Neuronal stem cell (in vitro differentiated cells): ENCODE measurements around the gene RAB11FIP5.
A peak's percentile ranks its signal among the peaks of the same experiment; 100 is the strongest.
"Not testable (repeated sequence)": the region's sequence is repeated elsewhere in the genome, so short reads cannot be mapped to it uniquely, and the experiment has no call there.

ENCODE experiments used
- DNase-seq: peaks from one replicate; pipeline ENCODE4 v3.0.0-alpha.2; 2013; ENCODE audit warnings: low spot score
- H2AFZ ChIP-seq: one replicate; pipeline ENCODE4 v1.6.1; 2013; ENCODE audit warnings: mild to moderate bottlenecking, low read length, inconsistent platforms
- H2AK5ac ChIP-seq: 2 replicates; pipeline ENCODE4 v1.6.1; 2013; ENCODE audit warnings: low read depth, mild to moderate bottlenecking, inconsistent platforms, low read length, moderate library complexity, mixed read lengths
- H2BK120ac ChIP-seq: 2 replicates; pipeline ENCODE4 v1.6.1; 2013; ENCODE audit warnings: low read depth, mild to moderate bottlenecking, inconsistent platforms, low read length, moderate library complexity, mixed read lengths
- H2BK12ac ChIP-seq: one replicate; pipeline ENCODE4 v1.6.1; 2013; ENCODE audit warnings: low read length, inconsistent platforms
- H2BK15ac ChIP-seq: 2 replicates; pipeline ENCODE4 v1.6.1; 2013; ENCODE audit warnings: mild to moderate bottlenecking, low read length, inconsistent platforms, mixed read lengths
- H2BK5ac ChIP-seq: one replicate; pipeline ENCODE4 v1.6.1; 2013; ENCODE audit warnings: inconsistent platforms, mild to moderate bottlenecking, low read length, moderate library complexity
- H3K14ac ChIP-seq: one replicate; pipeline ENCODE4 v1.6.1; 2013; ENCODE audit warnings: low read length, inconsistent platforms
- H3K18ac ChIP-seq: 2 replicates; pipeline ENCODE4 v1.6.1; 2013; ENCODE audit warnings: low read length, inconsistent platforms
- H3K23ac ChIP-seq: 2 replicates; pipeline ENCODE4 v1.6.1; 2013; ENCODE audit warnings: low read depth, mild to moderate bottlenecking, mixed read lengths, low read length, inconsistent platforms; ENCODE audit not compliant: poor library complexity
- H3K27ac ChIP-seq: replicated peaks from 3 replicates; pipeline ENCODE4 v1.5.1; 2013; ENCODE audit warnings: low read length, inconsistent platforms
- H3K27me3 ChIP-seq, 3 experiments: 2 replicates each; pipeline ENCODE4 v1.6.1; 2013; ENCODE audit warnings: low read length in 3 of 3, mild to moderate bottlenecking in 2 of 3, inconsistent platforms in 1 of 3, low read depth in 1 of 3, mixed read lengths in 1 of 3, moderate library complexity in 1 of 3; ENCODE audit not compliant: control insufficient read depth in 3 of 3, insufficient read depth in 3 of 3
- H3K36me3 ChIP-seq, 2 donors: replicated peaks in 1 of 2; 2 replicates each; pipeline ENCODE4 v1.6.1; 2013; ENCODE audit warnings: low read length in 2 of 2; ENCODE audit not compliant: control insufficient read depth in 2 of 2, insufficient read depth in 2 of 2
- H3K4ac ChIP-seq: 2 replicates; pipeline ENCODE4 v1.6.1; 2013; ENCODE audit warnings: inconsistent platforms, mild to moderate bottlenecking, low read length, moderate library complexity
- H3K4me1 ChIP-seq, 2 donors: 1 replicate in 1 of 2; 2 replicates in 1 of 2; pipeline ENCODE4 v1.6.1; 2013; ENCODE audit warnings: low read length in 2 of 2, low read depth in 1 of 2; ENCODE audit not compliant: control insufficient read depth in 2 of 2, insufficient read depth in 1 of 2
- H3K4me2 ChIP-seq: one replicate; pipeline ENCODE4 v1.6.1; 2013; ENCODE audit warnings: mild to moderate bottlenecking, low read length, inconsistent platforms; ENCODE audit not compliant: insufficient read depth, poor library complexity, severe bottlenecking
- H3K4me3 ChIP-seq, 2 donors: 2 replicates each; pipeline ENCODE4 v1.5.1; 2013; ENCODE audit warnings: low read length in 2 of 2, mild to moderate bottlenecking in 2 of 2, inconsistent platforms in 1 of 2, moderate library complexity in 1 of 2
- H3K79me1 ChIP-seq: one replicate; pipeline ENCODE4 v1.6.1; 2013; ENCODE audit warnings: low read depth, mild to moderate bottlenecking, inconsistent platforms, low read length, moderate library complexity
- H3K9ac ChIP-seq: one replicate; pipeline ENCODE4 v1.6.1; 2013; ENCODE audit warnings: mild to moderate bottlenecking, low read depth, low read length, inconsistent platforms; ENCODE audit not compliant: poor library complexity
- H3K9me3 ChIP-seq, 2 donors: replicated peaks in 1 of 2; 2 replicates each; pipeline versions ENCODE3 to v1.6.1; 2013; ENCODE audit warnings: low read length in 2 of 2, mild to moderate bottlenecking in 2 of 2, inconsistent platforms in 1 of 2, low read depth in 1 of 2, mixed read lengths in 1 of 2, moderate library complexity in 1 of 2; ENCODE audit not compliant: control insufficient read depth in 2 of 2, insufficient read depth in 1 of 2
- H4K8ac ChIP-seq: one replicate; pipeline ENCODE4 v1.6.1; 2013; ENCODE audit warnings: low read depth, mild to moderate bottlenecking, inconsistent platforms, low read length, moderate library complexity
- H4K91ac ChIP-seq: one replicate; pipeline ENCODE4 v1.6.1; 2013; ENCODE audit warnings: low read length, low read depth, mild to moderate bottlenecking, inconsistent platforms; ENCODE audit not compliant: poor library complexity
- WGBS, 2 donors: extraction: QIAGEN DNeasy Blood & Tissue Kit; methylation state at CpG; one replicate each; pipeline ENCODE4 v1.1.7; 2013; ENCODE audit warnings: missing lambda C conversion rate in 2 of 2, mixed read lengths in 1 of 2; ENCODE audit not compliant: insufficient read length in 2 of 2, insufficient replicate concordance in 1 of 2; ENCODE audit errors: extremely low coverage in 2 of 2; 5-methylcytosine and 5-hydroxymethylcytosine counted together

The RAB11FIP5 gene

GRCh38 chr2:73065070-73065469, 47.7 kb downstream of the RAB11FIP5 start:
- not testable (repeated sequence) for H3K79me1 ChIP-seq, H2BK12ac ChIP-seq, H3K9ac ChIP-seq, H3K23ac ChIP-seq, H3K27ac ChIP-seq, H2BK120ac ChIP-seq, H4K8ac ChIP-seq, H3K36me3 ChIP-seq, H3K4me2 ChIP-seq, DNase-seq, H2BK5ac ChIP-seq, H3K4ac ChIP-seq, H3K9me3 ChIP-seq, H3K14ac ChIP-seq, H2BK15ac ChIP-seq, H3K4me3 ChIP-seq, H2AK5ac ChIP-seq, H3K18ac ChIP-seq, H4K91ac ChIP-seq, H2AFZ ChIP-seq
- H3K27me3 ChIP-seq, result peaks cover 0 to 13% (median 0%) of the 10 kb centered on the region in 3 experiments
- H3K4me1 ChIP-seq, result peaks cover 9 to 17% of the 10 kb centered on the region in 2 donors
- no CpG with 5 or more reads among the region's 5 CpGs for WGBS, 2 donors

DNA sequence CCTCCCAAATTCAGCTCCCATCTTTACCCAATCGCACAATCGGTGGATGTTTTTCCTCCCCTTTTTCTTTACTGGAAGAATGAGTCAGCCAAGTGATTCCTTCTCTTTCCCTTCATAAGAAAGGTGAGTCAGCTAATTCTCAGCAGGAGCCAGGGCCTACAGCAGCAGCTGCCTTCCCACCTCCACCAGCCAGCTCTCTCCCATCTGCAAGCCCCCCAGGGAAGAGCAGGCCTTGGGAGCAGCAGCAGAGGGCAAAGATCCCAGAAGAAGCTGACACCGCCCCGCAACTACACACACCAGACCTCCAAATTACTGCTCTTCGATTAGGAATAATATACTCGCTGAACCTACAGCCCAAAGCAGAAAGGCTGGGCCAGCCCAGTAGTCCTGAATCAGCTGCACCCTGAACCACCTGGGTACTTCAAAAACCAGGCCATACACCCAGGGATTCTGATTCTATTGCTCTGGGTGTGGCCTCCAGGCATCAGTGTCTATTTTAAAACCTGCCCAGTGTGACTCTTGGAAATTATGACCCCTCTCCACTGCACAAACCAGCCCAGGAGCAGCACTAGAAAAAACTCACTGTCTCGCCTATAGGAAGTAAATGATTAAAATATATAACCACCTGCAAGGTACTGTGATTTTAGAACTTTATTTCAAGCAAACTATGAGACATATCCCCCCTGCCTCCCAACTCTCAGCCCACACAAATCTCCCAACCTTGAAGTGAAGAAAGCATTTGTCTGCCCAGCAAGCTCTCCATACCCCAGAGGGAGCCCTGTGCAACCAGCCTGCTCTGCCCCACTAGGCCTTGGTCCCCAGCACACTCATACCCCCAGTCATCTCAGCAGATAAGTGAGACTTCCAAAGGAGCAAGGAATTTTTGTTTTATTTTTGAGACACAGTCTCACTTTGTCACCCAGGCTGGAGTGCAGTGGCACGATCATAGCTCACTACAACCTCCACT, 48.6 kb downstream of the RAB11FIP5 start:
- Histone ChIP-seq H3K36me3 (peaks cover 0 to 6% of the 10 kb centered on the region in 2 donors), H3K9me3 (no peaks in the 10 kb centered on the region), H4K8ac (no peak overlapping the region), H3K79me1 (no peaks in the 10 kb centered on the region), H2AK5ac (no peak overlapping the region), H2BK12ac (no peak overlapping the region), H3K4me3 (no peak overlapping the region), H3K4ac (no peak overlapping the region), H3K23ac (no peak overlapping the region), H2BK120ac (no peak overlapping the region), H3K18ac (no peak overlapping the region), H3K4me1 (peaks cover 8 to 10% of the 10 kb centered on the region in 2 donors), H3K14ac (no peak overlapping the region), H3K4me2 (no peak overlapping the region), H2AFZ (peak overlapping the region; percentile 21), H3K27ac (no peak overlapping the region), H3K9ac (no peak overlapping the region), H2BK15ac (no peak overlapping the region), H3K27me3 (peaks cover 0 to 5% (median 0%) of the 10 kb centered on the region in 3 experiments), H4K91ac (no peak overlapping the region), H2BK5ac (no peak overlapping the region)
- no CpG with 5 or more reads among the region's 8 CpGs for WGBS, 2 donors
- no peak for DNase-seq

- Histone ChIP-seq H3K27me3 (peaks cover 0 to 3% (median 0%) of the 10 kb centered on the region in 3 experiments), H3K14ac (no peak overlapping the region), H3K23ac (no peak overlapping the region), H2BK5ac (no peak overlapping the region), H4K91ac (no peak overlapping the region), H3K4me1 (peaks cover 8% of the 10 kb centered on the region in 2 donors), H4K8ac (no peak overlapping the region), H2BK15ac (no peak overlapping the region), H3K4me2 (no peak overlapping the region), H2AFZ (peak overlapping the region; percentile 21), H3K9me3 (no peaks in the 10 kb centered on the region), H3K36me3 (peaks cover 0 to 6% of the 10 kb centered on the region in 2 donors), H3K9ac (no peak overlapping the region), H2BK12ac (no peak overlapping the region), H3K27ac (no peak overlapping the region), H3K4ac (no peak overlapping the region), H2AK5ac (no peak overlapping the region), H3K79me1 (no peaks in the 10 kb centered on the region), H3K4me3 (no peak overlapping the region), H2BK120ac (no peak overlapping the region), H3K18ac (no peak overlapping the region)
- no peak for DNase-seq
- WGBS, 2 donors, result no CpG with 5 or more reads among the region's 4 CpGs
Observed at GRCh38 chr2:73063472-73063871, 49.3 kb downstream of the RAB11FIP5 start.

GRCh38 chr2:73059106-73059505, 53.6 kb downstream of the RAB11FIP5 start:
- H3K18ac ChIP-seq, result no peak overlapping the region
- H3K23ac ChIP-seq, result no peak overlapping the region
- H3K4me2 ChIP-seq, result no peak overlapping the region
- peak overlapping the region in 1 of 2 donors; percentile 20 for H3K4me3 ChIP-seq
- peak overlapping the region; percentile 5 for H2BK15ac ChIP-seq
- H3K9ac ChIP-seq, result no peak overlapping the region
- peaks cover 0 to 18% of the 10 kb centered on the region in 2 donors for H3K9me3 ChIP-seq
- H3K14ac ChIP-seq, result no peak overlapping the region
- H3K36me3 ChIP-seq, result peaks cover 0 to 22% of the 10 kb centered on the region in 2 donors
- no peak for DNase-seq
- no peak overlapping the region for H2BK120ac ChIP-seq
- no peak overlapping the region for H3K27ac ChIP-seq
- no peaks in the 10 kb centered on the region for H3K27me3 ChIP-seq
- H2AK5ac ChIP-seq, result no peak overlapping the region
- H3K79me1 ChIP-seq, result no peaks in the 10 kb centered on the region
- WGBS, 2 donors, result no CpG with 5 or more reads among the region's 6 CpGs
- H2BK12ac ChIP-seq, result no peak overlapping the region
- H4K8ac ChIP-seq, result no peak overlapping the region
- no peak overlapping the region for H2AFZ ChIP-seq
- H4K91ac ChIP-seq, result no peak overlapping the region
- H3K4me1 ChIP-seq, result peaks cover 5 to 7% of the 10 kb centered on the region in 2 donors
- no peak overlapping the region for H3K4ac ChIP-seq
- no peak overlapping the region for H2BK5ac ChIP-seq
